NCI-H748 (cell line): ENCODE results near the gene LRTM1.
A peak's percentile ranks its signal among the peaks of the same experiment; 100 is the strongest.

Experiments
- DNase-seq: peaks from one replicate; lab custom pipeline; 2025; ENCODE audit not compliant: unreplicated experiment; lab: John Stamatoyannopoulos, UW

LRTM1 gene

DNA sequence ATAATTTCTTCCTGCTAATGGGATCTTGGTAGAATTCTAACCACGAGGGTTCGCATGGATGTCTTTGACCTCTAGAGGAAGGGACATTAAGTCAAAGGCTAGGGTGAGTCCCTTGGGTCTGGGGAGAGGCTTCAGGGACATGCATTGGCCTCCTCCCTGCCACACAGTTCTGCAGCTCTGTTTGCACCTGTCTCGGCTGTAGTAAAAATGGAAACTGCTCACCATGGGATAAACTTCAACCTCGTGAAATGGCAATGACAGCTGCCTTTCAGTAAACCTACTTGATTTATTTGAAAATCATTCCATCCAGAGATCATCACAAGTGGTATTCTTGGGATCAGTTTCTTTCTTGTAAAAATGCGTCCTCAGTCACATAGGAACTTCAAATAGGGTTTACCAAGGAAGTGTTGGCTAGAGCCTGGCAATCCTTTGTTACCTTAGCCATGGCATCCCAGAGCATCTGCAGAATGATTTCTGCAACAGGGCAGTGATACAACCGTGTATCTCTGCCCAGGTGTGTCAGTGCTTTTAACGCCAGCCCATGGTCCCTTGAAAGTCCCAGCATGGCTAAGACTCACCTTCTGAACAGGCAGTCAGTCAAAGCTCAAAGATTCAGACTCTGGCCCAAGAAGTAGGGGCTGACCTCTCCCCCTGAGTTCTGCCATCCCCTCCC, 14.0 kb upstream of the LRTM1 start:
- DNase-seq = no peak

DNA sequence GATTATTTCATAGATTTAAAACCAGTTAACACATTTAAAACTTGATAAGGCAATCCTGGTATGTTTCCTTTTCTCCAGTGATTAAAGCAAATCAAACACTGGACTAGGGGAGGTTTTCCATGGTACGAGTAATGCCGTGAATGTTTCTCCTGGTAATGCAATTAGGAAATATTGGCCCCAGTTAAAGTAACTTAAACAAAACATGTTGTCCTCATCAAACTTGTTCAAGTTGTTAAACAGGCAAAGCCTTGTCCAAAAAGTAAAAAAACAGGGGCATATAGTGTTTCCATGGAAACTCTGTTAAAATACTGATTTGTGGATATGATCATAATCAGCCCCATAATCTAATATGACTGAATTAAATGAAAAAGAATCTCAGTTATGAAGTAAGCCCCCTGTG, 13.1 kb upstream of the LRTM1 start:
- no peak for DNase-seq

DNA sequence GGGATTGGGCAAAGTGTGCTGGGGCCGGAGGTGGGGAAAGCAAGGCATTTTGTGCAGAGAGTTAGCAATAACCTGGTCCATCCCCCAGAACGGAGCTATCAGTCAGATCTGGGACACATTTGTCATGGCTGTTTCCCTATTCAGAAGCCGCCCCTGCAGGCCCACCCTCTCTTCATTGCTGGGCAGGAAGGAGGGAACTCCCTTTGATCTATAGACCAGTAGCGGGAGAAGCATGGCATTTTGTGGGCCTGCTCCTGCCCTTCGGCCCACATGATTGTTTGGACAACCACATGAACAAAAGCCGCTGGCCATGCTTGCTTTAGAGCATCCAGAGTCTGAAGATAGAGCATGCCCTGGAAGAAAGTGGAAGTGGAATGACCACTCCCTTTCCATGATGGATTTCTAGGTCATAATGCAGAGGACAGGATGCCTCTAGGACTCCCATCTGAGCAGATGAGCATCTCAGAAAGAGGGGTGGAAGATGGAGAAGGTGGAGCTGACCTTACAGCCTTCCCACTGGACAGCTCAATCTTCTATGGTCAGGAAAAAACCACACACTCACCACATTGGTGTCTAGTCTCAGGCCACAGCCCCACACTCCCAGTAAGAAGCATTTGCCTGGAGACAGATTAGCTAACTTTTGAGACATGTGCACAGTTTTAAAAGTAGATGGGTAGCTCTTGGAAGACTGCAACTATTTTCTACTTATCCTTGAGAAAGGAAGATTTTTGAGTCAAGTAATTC, 11.9 kb upstream of the LRTM1 start:
- no peak for DNase-seq

DNA sequence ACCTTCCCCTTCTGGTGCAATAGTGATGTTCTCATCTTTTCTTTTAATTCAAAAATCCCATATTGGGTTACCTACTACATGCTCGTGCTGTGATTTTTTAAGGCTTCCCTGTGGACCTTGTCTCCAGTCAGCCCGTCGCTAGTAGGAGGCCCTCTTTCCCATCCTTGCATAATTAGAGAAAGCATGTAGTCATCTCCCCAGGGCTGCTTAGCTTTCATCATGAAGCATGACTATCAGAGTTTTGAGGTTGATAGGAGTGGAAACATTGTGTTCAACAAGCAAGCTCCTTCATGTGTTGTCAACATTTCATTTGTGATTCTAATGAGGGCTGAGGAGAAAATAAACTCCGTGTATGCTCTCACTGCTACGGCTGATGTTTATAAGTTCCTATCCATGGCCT, 8.7 kb upstream of the LRTM1 start:
- no peak for DNase-seq

DNA sequence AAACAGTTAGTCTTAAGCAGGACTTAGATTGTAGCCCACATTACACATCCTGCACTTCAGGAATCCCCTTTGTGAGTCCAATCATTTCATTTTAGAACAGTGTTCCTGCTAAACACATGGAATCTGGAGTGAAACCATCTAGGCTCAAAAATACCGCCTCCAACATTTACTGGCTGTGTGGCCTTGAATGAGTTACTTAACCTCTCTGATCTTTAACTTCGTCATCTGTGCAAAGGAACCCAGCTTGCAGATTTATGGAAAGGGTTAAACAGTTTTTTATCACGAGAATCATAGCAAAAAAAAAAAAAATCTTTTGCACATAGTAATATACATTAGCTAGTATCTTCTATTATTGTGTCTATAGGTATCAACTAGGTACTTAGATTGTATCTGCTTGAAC, 8.0 kb upstream of the LRTM1 start:
- DNase-seq = no peak

DNA sequence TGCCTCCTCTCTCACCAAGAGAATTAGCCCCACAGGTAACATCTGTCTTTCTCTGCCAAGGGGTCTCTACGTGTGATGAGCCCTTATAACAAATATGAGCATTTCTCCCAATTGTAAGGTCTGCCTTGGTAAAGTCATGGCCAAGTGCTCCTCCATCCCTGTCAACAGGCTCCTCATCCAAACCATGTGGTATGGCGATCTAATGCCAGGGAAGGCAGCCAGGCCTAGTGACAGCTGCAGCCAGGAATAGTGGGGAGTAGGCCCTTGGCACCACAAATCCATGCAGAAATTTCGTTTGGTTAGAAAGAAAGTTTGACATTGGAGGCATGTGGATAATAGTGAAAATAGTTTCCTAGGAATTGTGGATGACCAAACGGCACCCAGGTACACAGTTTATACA, 4.7 kb upstream of the LRTM1 start:
- no peak for DNase-seq

DNA sequence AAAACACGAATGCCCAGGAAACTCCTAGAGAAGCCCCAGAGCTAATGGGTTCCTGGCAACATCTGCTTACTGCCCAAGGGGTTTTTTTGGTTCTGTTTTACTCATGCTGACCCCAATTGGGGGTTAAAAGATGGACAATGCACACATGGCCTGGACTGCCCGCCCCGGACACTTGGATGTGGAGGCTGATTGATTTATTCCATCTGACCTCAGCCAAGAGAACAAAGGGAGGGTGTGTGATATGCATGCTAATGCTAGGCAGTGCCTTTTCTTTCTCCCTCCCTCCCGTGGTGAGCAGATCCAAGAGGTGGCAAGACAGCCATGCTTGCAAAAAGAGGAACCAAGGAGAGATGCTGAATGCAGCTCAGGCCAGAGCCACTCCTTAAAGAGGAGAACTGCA, 3.3 kb upstream of the LRTM1 start:
- DNase-seq = peak; percentile 38

DNA sequence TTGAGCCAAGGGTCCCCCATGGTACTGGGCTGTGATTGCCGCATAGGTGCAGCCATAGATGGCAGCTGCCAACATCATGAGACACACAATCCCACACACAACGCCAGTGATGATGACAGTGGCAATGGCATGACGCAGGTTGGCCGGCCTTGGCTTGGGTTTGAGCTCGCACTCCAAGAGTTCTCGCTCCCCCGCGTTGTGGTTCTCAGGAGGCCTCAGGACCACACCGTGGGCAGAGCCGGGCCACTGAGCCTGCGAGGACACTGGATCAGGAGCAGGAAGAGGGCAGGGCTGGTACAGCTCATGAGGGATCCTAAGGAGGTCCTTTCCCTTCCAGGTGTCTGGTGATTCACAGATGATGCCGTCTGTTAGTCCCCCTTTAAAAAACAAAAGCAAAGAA, 9.3 kb downstream of the LRTM1 start:
- DNase-seq = no peak

DNA sequence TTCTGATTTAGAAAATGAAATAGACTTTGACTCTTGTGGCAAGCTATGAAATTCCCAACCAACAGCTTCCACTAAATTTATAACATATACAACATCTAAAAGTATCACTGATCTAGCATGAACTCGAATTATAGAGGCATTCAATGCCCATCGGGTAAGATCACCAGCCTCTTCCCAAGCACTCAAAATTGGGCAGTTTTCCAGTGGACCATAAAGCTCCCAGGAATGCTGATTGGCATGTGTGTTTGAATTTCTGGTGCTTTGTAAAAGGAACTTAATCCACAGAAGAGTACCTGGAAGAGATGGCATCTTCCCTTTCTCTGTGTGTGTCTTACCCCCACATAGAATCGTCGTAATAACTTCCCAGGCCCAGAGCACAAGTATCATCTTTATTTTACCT, 10.0 kb downstream of the LRTM1 start:
- DNase-seq = no peak

DNA sequence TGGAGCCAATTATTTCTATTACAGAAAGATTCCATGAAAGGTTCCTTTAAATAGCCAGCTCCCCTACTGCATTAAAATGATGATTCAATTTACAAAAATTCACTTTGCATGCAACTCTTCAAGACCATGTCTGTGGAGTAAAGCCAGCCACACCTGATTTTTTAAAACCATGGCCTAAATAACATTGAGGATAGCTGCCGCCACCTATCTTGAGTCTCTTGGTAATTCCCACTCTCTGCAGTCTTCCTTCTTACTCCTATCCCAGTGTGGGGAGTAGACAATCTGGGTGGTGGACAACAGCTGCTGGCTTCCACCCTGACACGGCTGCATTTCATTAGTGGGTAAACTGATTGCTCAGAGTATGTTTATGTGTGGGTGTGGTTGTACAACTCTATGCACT, 10.7 kb downstream of the LRTM1 start:
- DNase-seq = no peak

DNA sequence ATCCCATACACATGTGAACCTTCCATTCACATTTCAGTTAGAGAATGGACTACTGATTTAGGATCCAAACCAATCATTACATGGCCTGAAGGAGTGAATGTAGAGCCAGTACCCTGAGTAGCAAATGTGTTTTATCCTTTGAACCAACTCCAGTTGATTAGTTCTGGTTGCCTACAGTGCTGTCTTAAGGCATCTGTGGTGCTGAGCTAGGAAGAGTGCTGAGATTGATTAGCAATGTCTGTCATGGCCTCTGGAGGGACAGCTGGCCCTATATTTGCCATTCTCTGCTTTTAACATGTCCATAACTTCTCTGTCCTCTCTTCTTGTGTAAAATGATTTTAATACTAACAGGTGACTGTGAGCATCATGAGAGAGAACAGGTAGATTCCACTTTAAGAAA, 11.1 kb downstream of the LRTM1 start:
- DNase-seq = no peak

DNA sequence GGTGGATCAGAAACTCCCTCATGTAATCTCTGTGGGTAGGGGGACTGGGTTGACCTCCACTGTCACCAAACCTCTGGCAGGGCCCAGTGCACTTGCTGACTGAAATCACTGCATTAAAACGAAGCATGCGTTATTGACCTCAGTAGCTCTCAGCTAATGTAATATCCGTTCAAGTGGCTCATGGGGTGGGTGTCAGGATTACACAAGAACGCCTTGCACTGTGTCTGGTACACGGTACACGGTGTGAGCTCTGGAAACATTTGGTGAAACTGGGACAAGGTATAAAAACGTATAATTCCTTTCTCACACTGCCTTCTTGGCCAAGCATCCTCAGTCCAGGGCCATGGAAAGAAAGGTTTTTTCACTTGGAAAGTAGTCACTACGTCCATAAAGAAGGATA, 11.9 kb downstream of the LRTM1 start:
- DNase-seq = no peak

DNA sequence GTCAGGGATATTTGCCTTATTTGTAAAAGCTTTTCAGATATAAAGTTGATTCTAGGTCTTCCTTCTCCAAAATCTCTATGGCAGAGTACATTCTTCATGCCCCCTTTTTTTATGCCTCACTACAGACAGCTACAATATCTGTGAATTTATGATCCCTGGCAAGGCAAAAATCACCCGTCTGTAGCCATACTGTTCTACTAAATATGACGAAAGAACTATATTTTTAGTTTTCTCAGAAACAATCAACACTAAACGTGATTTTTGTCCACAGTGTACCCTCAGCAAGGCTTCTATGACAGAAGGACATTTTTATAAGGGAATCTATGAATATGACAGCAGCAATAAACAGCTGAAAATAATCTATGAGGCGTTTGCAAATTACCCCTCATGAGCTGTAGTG, 12.7 kb downstream of the LRTM1 start:
- no peak for DNase-seq

DNA sequence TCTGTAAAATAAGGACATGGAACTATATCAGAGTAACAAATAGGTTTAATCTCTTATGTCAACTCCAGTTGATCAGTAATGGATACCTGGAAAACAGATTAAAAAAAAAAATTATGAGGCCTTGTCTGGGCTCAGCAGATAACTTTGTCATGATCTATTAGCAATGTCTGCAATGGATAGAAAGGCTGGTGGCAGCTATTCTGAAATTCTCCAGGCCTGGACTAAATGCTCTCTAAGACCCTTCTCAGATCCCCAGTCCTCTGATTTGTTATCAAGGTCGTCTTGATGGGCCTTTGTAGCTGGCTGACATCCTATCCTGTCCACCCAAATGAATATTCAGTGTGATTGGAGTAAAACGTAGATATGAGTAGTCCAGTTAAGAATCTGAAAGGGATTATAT, 13.7 kb downstream of the LRTM1 start:
- DNase-seq = no peak

DNA sequence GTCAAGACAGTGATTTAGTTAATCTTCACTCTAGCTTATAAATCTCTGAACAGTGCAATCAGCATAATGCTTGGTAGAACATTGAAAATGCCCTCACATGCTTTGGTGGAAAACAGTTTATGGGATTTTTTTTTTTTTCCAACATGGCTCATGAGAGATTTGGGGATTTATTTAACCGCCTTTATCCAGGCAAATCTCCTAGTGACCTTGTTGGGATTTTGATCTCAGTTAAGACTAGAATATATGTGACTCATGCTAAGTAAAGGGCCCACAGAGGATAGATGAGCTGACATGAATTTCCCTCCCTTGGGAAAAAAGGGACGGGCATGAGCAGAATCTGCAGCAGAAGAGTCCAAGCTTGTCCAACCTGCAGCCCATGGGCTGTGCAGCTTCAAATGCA, 18.7 kb downstream of the LRTM1 start:
- DNase-seq = no peak

DNA sequence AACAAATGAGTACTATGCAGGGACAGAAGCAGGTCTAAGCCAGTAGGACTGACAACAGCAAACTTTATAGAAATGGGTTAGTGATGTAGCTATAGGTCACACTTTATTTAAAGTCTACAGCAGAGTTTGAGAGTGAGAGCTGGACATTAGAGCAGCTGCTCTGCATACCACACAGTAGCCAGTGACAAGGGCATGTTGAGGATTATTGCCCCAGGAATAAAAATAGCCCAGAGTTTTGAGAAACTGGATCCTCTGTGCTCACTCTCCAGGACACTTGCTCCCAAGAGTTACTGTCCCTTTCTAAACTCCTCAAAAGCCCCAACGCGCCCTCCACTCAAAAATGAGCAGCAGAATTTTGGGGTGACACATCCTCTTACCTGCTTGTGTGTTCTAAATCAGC, 21.1 kb downstream of the LRTM1 start:
- DNase-seq = no peak

DNA sequence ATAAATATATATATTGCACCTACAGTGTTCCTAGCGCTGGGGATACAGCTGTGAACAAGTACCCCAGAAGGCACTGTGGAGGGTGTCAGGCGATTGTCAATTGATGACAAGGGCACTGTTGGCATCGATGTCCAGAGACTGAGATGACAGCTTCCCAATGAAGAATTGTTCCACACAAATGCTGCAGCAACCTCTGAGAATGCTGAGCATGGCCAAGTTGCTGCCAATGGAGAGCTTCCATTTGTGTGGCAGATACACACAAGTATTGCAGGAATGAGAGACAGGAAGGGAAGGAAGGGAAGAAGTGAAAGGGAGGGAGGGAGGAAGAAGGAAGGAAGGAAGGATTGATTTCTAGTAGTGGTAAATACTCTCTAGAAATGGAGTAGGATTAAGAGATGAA, 21.9 kb downstream of the LRTM1 start:
- no peak for DNase-seq

DNA sequence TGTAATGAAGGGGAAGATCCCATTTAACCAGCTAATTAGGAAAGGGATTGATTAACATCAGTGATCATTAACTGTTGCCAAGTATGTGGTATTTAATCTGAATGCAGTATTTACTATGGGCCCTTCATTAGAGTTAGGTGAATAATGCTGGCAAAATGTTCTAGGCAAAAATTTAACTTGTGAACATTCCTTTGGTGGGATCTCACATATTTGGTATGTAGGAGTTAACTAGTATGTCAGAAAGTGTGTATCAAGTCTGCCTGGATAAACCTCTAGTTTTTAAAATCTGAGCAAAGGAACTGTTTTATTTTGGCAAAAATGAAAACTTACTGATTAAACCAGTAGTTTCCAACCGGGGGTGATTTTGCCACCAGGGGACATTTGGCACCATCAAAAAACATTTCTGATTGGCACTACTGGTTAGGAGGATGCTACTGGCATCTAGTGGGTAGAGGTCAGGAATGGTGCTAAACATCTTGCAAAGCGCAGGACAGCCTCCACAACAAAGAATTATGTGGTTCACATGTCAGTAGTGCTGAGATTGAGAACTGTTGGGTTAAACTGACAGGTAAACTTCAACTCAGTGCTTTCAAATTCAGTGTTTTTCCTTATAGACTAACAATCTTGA, 22.5 kb downstream of the LRTM1 start:
- no peak for DNase-seq

DNA sequence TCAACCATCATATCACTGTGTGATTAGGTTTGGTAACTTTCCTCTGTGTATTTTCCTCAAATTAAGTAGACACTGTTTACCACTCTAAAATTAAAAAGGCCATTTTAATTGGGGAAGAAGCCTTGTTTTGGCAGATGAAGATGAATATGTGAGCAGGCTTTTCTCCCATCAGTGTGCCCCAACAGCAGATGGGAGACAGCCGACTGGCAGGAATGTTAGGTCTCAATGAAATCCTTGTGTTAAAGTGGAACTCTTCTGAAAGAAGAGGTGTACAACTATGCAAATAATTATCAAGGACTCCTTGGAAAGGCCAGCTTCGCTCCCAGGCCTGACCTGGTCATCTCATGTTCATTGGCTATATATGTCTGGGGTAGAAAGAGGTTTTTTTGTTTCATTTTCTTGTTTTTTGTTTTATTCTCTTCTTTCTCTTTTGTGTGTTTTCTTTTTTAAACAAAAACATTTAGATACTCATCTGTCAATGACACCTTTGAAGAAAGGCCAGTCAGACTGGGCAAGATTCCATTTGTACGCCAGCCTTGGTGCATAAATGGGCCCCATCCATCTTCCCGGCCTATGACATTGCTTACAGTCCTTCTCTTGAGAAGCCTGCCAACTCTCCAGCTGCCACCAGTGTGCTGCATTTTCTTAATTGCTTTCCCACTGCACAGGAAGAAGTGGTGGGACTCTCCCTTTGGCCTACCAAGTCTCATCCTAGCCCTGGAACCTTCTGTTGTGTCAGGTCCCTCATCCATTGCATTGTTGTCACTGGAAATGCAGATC, 25.8 kb downstream of the LRTM1 start:
- no peak for DNase-seq

DNA sequence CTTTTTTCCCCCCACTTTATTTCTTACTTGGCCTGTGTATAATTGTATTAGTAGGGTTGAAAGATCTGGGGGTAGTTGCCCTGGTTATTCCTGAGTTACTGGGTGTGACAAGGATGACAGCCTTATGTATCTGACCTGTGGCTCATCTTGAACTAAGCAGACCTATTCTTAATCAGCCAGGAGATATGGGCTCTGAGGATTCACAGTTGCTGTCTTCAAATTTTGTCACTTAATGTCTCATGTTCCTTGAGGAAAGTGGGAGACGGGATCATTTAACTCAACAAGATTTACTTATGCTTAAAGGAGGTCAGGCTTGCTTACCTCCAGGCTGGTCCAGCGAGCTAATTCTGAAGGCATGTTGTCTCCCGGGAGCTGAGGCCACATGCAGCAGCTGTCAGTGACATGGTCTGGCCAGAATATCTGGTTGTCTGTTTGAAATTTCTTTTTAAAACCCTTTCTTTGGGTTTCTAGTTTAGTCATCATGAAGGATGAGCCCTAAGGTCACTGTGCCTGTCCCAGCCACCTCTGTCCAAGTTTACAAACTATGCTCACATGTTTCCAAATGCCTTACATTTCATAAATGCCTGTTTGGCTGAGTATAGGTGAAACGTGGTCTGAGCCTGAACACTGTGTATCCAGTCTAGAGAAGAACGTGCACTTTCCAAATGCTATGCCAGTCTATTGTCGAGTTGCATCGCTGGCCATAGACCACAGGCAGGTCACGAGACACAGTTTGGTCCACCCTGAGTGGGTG, 26.8 kb downstream of the LRTM1 start:
- DNase-seq = no peak

DNA sequence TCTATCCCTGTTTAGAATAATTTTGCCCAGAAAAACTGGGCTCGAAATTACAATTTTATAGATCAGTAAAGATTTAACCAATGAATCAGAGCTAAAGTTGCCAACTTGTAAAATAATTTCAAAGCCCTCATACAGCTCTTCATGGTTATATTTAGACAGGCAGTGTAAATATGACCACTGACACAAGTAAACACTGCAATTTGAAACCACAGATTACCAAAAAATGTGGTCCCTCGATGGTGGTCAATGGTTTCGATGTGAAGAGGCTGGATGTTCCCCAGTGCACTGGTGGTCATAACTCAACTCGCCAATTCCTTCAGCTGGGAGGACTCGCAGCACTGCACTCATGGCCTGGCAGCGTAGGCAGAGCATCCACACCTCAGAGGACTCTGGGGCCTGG, 28.6 kb downstream of the LRTM1 start:
- DNase-seq = no peak
